Midbrain (tissue), 1 donor: ENCODE results near the gene NUMB.

Experiments used
- DNase-seq: peaks from one replicate; lab custom pipeline; 2025; lab: John Stamatoyannopoulos, UW

The NUMB gene

DNA sequence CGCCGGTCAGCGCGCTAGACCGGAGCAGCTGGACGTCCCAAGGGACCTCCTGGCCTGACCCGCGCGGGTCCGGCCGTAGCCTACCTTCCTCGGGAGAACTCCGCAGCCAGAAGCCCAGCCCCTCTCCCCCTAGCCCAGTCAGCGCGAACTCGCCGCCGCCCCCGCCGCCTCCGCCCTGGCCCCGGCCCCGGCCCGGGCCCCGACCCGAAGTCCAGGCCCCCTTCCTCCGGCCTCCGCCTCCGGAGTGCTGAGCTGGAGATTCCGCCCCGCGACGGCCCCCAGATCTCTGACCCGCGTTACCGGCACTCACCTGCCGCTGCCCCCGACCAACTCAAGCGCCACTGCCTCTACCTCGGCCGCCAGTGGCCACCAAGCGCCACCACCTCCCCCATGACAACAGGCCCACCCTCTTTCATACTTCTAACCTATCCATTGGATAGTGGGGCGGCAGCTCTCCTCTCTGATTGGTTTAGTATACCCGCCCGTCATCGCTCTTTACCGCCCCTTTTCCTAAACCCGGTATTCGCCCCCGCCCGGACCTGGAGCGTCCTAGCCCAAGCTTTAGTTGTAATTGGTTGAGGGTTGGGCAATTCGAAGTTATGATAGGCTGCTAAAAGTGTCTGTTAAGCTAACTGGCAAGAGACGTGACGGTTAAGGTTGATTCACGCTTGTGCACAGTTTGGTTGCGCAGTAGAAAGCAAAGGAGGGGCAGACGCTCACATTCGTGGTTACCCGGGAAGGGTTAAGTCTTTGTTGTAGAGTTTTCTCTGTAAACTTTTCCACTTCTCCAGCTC lies at the start of gene NUMB:
TSS of gene NUMB (minus strand) at position 364 of the 794 bp plus-strand sequence. CDS start 102,795 bp downstream, outside the sequence.
- DNase-seq, result peak; percentile 100

DNA sequence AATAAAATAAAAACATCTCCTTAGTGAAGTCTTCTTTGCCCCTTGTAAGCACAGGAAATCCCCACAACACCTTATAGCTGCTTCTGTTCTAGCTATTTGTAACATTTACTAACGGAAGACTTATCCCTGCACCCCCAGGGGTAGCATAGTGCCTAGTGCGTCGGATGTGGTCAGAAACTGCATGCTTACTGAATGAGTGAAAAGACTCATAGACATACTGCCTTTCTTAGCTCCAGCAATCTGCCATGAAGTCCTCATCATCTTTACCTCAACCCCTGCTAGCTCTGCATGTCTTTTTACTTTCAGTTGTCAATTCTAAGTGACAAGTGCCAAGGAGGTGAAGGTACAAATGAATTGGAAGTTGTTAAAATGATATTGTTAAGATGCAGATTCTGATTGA lies 45.3 kb upstream of the NUMB start:
- DNase-seq, result no peak

DNA sequence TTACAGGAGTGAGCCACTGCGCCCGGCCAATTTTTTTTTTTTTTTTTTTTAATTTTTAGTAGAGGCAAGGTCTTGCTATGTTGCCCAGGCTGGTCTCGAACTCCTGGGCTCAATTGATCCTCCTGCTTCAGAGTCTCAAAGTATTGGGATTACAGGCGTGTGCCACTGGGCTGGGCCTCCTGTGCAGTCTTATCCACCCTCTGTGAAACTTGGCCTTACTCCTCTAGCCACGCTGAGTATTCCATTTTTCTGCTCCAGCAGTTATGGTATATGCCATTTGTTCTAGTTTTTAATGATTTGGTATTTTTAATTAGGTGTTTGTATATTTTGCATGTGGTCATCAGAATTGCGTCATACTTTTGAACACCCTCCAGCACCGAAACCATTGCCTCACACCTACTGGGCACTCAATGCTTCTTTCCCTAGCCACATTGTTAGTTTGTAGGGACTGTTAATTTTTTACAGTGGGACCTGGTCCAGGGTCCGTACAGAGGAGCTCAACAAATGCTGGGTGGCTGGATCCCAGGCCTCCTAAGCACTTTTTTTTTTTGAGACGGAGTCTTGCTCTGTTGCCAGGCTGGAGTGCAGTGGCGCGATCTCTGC lies 43.8 kb upstream of the NUMB start:
- no peak for DNase-seq

DNA sequence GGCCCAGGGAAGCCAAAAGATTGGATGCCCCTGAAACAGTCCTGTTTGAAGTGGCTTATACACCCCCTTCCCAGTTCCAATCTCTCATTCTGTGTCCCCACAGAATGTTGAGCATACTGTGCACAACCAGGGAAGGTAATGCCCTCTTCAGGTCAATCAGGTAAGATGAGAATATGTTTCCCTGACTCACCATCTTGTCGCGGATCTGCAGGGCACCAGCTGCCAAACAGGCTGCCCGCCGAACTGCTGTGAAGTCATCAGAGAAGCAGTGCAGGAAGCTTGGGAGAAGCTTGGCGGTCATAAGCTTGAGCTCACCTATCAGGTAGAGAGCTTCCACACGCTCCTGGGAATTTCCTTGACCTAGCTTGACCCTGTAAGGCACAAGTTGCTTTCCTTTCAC lies 42.0 kb upstream of the NUMB start:
- no peak for DNase-seq

DNA sequence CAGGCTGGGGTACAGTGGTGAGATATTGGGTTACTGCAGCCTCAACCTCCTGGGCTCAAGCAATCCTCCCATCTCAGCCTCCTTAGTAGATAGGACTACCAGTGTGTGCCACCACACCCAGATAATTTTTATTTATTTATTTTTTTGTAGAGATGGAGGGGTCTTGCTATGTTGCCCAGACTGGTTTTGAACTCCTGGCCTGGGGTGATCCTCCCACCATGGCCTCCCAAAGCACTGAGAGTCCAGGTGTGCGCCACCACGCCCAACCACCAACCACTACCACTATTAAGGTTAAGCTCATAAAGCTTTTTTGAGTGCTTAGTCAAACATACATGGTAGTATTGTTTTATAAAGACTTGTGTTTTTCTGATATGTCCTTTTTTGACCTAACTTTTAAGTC lies 36.2 kb upstream of the NUMB start:
- DNase-seq, result no peak

DNA sequence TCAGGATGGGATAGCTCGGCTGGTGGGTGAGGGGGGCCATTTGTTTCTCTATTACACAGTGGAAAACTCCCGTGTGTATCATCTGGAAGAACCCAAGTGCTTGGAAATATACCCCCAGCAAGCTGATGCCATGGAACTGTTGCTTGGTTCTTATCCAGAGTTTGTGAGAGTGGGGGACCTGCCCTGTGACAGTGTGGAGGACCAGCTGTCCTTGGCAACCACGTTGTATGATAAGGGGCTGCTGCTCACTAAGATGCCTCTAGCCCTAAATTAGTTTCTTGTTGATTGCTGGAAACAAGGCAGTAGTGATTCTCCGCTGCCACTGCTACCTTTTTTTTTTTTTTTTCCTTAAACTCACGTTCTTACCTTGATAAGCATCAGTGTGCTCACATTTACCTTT lies 34.3 kb upstream of the NUMB start:
- no peak for DNase-seq

DNA sequence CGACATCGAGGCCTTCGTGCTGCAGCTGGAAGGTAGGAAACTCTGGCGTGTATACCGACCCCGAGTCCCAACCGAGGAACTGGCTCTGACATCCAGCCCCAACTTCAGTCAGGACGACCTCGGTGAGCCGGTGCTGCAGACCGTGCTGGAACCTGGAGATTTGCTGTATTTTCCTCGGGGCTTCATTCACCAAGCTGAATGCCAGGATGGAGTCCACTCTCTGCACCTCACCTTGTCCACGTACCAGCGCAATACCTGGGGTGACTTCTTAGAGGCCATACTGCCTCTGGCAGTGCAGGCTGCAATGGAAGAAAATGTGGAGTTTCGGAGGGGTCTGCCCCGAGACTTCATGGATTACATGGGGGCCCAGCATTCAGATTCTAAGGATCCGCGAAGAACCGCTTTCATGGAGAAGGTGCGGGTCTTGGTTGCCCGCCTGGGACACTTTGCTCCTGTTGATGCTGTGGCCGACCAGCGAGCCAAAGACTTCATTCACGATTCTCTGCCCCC lies 33.8 kb upstream of the NUMB start:
- no peak for DNase-seq

DNA sequence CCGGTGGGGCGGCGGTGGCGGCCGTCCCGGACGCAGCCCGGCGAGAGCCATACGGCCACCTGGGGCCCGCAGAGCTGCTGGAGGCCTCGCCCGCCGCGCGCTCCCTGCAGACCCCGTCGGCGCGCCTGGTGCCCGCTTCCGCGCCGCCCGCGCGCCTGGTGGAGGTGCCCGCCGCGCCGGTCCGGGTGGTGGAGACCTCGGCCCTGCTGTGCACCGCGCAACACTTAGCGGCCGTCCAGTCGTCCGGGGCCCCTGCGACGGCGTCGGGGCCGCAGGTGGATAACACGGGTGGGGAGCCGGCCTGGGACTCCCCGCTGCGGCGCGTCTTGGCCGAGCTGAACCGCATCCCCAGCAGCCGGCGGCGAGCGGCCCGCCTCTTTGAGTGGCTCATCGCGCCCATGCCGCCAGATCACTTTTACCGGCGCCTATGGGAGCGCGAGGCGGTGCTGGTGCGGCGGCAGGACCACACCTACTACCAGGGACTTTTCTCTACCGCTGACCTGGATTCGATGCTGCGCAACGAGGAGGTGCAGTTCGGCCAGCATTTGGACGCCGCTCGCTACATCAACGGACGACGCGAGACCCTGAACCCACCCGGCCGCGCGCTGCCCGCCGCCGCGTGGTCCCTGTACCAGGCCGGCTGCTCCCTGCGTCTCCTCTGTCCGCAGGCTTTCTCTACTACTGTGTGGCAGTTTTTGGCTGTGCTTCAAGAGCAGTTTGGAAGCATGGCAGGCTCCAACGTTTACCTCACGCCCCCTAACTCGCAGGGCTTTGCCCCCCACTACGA lies 33.1 kb upstream of the NUMB start:
- DNase-seq, result no peak

DNA sequence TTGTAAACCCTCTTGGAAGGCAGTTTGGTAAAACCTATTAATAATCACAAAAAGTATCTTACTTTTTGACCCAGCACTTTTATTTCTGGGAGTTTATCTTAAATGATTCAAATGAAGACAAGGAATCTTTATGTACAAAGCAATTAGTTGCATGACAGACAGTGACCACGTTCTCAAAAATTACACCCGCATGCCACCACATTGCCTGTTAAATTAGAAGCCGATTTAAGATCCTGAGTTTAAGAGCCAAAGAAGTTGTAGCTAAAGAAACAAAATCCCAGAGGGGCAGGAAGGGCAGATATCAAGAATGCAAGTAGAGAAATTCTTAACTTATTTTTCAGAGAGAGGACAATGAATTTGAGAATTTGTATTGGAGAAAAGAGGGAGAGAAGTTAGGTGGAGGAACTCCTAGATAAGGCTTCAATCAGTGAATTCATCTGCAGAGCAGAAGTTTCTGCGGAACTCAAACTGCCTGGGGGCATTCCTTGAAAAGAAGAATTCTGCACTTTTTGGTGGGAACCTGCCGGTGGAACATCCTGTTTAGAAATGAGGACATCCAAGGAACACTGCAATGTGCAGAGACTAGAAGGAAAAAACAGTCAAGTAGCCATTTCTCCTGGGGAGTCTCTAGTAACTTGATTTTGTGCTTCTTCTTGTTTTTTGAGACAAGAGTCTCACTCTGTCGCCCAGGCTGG lies 31.3 kb upstream of the NUMB start:
- DNase-seq, result no peak

DNA sequence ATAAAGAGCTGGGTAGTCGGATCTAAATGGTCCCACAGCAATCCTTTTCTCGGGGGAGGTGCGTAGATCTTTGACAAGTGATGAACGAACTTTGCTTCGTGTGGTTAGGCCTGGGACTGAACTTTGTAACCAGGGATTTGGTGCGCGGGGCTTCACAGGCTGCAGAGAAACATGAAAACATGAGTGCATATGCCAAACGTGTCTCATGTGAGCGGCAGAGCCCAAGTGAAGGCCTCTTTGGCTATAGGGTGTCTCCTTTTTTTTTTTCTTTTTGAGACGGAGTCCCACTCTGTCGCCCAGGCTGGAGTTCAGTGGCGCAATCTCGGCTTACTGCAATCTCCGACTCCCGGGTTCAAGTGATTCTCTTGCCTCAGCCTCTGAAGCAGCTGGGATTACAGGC lies 20.3 kb upstream of the NUMB start:
- DNase-seq, result no peak

DNA sequence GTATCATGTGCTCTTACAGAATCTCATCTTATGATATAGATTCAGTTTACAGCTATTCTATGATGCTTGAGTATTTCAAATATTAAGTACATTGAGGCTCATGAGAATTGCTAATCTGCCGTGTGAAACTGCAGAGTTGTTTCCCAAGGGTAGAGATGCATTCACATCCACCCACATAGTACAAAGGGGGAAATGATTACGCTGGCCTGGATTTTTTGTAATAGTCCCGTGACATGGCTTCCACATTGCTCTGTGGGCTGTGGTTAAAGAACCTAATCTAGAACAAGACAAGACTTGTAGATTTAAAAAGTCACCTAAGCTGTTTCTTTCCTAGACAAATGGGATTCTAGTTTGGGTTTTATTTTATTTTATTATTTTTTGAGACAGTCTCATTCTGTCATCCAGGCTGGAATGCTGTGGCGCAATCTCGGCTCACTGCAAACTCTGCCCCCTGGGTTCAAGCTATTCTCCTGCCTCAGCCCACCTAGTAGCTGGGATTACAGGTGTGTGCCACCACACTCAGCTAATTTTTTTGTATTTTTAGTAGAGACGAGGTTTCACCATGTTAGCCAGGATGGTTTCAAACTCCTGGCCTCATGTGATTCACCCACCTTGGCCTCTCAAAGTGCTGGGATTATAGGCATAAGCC lies 19.4 kb upstream of the NUMB start:
- no peak for DNase-seq

DNA sequence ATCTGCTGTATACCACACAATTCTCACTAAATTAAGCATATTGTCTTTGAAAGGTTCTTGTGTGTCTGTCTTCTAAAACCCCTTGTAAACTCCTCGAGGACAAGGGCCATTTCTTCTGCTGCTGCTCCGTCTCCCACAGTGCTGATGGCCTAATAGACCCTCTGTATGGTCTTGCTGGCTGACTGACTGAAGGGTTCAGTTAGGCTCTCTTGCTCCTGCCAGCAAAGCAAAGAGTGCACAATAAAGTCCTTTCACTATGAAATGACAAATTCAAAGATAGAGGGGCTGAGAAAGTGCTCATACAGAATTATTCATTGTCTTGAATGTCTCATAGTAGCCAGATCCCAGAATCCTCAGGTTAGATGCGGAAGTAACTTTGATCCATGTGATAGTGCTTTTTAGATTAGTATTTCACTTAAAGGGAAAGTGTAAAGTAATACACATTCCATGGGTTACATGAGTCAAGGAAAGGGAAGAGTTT lies 18.1 kb upstream of the NUMB start:
- peak; percentile 32 for DNase-seq

DNA sequence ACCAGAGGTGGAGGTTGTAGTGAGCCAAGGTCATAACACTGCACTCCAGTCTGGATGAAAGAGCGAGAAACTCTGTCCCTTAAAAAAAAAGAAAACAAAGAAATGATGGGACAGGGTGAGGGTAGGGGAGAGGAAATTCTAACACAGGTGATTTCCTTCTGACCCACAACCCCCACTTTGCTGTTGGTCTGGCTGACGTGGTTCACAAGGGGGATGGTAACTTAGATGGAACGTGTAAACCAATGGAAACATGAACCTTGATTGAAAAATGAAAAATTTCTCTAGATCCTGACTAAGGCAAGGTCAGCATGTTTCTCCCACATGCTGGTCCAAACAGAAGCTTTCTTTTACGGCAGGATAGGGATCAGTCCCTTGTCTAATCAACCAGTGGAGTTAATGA lies 16.6 kb upstream of the NUMB start:
- no peak for DNase-seq

DNA sequence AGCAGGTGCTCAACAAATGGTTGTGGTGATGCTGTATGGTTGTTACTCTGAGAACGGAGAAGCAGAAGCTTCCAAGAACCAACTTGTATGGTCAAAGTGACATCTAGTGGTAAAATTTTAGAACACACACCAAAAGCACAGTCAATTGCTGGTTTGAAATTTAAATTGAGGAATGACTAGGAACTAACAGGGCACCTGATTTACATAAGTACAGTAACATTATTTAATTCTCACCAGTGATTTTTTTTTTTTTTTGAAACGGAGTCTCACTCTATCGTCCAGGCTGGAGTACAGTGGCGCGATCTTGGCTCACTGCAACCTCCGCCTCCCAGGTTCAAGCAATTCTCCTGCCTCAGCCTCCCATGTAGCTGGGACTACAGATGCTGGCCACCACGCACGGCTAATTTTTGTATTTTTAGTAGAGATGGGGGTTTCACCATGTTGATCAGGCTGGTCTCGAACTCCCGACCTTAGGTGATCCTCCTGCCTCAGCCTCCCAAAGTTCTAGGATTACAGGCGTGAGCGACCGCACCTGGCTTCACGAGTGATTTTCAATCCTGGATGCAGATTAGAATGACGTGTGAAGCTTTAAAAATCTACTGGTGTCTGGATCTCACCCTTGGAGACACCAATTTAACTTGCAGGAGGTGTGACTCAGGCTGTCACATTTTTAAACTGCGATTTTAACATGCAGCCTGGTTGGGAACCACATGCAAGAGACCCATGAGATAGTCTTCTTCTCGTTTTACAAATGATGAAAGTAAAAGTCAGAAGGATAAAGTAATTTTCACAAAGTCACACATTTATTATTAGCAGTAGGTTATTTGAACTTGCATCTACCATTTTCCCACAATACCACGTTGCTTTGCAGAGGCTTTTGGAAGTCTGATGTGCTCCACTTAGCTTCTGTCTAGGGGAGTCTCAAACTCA lies 14.1 kb upstream of the NUMB start:
- DNase-seq, result peak; percentile 77

DNA sequence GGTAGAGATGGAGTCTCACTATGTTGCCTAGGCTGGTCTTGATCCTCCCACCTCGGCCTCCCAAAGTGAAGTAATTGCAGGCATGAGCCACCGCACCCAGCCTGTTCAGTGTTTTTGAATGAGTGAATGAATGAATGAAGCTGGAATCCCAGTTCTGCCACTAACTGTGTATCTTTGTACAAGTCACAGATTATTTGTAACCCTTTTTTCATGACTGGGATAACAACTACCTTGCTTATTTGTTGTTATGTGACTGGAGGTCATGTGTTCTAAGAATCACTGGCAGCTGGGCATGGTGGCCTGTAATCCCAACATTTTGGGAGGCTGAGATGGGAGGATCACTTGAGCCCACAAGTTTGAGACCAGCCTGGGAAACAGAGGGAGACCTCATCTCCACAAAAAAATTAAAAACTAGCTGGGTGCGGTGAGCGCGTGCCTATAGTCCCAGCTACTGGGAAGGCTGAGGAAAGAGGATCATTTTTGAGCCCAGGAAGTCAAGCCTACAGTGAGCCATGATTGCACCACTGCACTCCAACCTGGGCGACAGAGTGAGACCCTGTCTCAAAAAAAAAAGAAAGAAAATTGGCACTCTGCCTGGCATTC lies 13.3 kb upstream of the NUMB start:
- no peak for DNase-seq

DNA sequence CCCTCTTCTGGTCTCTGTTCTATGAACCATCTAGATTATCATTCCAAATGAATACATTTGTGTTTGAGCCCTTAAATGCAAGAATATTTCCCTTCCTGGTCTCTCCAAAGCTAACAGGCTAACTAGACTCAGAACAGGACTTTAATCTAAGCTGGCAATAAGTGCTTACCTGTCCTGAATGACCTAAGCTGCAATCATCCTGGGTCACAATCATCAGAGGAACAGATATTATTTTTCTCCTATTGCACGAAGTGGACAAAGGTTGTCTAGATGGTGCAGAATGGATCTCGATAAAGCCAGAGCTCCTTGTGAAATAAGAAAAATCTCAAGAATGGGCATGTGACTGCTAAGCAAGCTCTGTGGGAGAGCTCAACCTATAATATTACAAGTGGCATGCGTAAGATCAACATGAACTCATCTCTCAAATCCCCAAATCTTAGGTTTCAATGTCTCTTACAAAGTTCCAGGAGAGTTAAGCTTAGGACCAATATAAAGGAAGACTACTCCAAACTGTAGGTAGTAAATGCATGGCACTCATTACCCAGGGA lies 10.6 kb upstream of the NUMB start:
- no peak for DNase-seq

DNA sequence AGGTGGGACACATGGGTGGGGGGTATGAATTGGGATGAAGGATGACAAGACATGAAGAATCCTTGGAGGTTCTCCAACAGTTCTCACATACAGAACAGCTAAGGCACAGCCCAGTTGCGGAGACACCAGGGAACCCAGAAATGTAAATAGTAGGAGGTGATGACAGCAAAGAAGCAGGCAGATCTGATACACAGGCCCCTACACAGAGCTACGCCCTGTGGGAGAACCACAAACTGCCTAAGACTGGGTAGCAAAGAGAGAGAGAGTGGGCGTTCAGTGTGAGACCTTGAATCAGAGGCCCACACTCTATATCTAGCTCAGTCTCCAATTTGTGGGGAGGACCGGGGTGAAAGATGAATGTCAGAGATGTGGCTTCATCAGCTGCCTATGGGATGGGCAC lies 9.5 kb upstream of the NUMB start:
- no peak for DNase-seq

DNA sequence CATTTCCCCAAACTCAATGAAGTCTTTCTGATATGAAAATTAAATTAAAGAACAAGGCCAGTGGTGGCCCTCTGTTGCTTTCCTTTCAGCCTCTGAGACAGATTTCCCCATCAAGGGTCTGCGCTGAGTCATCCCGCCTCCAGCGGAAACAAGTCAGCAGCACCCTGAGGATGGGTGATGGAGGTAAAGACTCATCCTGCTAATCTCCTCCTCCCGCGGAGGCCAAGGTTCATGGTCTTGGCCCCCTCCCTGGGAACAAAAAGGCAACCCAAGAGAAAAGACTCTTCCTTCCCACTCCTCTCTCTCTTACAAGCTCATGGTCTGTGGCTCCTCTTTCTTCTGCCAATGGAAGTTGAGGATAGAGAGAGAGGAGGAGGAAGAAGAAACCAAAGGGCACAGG lies 9.0 kb upstream of the NUMB start:
- DNase-seq, result no peak

DNA sequence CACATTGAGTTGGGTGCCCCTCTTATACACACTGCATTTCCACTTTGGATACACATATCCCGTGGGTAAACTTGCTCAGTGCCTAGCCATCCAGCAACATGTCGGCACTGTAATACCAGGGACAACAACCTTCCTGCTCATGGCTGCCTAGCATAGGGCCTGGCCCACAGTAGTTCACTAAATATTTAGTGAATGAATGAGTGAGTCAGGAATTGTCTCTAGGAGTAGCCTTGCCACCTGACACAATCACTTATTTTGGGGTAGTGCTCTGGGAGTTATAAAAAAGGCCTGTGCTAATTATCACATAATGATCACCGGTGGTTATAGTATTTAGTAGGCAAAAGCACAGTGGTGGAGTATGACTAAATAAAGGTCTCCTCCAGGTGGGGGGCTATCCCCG lies 8.5 kb upstream of the NUMB start:
- no peak for DNase-seq
